ENCODE results near the gene STRIP2. TPM values are rescaled to one million over a fixed set of nuclear protein-coding genes. Genes with fewer than 3 reads are reported as not detected.

STRIP2 gene, protein sequence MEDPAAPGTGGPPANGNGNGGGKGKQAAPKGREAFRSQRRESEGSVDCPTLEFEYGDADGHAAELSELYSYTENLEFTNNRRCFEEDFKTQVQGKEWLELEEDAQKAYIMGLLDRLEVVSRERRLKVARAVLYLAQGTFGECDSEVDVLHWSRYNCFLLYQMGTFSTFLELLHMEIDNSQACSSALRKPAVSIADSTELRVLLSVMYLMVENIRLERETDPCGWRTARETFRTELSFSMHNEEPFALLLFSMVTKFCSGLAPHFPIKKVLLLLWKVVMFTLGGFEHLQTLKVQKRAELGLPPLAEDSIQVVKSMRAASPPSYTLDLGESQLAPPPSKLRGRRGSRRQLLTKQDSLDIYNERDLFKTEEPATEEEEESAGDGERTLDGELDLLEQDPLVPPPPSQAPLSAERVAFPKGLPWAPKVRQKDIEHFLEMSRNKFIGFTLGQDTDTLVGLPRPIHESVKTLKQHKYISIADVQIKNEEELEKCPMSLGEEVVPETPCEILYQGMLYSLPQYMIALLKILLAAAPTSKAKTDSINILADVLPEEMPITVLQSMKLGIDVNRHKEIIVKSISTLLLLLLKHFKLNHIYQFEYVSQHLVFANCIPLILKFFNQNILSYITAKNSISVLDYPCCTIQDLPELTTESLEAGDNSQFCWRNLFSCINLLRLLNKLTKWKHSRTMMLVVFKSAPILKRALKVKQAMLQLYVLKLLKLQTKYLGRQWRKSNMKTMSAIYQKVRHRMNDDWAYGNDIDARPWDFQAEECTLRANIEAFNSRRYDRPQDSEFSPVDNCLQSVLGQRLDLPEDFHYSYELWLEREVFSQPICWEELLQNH
- total RNA-seq, result 8.2 and 8.8 TPM in 2 replicates

DNA sequence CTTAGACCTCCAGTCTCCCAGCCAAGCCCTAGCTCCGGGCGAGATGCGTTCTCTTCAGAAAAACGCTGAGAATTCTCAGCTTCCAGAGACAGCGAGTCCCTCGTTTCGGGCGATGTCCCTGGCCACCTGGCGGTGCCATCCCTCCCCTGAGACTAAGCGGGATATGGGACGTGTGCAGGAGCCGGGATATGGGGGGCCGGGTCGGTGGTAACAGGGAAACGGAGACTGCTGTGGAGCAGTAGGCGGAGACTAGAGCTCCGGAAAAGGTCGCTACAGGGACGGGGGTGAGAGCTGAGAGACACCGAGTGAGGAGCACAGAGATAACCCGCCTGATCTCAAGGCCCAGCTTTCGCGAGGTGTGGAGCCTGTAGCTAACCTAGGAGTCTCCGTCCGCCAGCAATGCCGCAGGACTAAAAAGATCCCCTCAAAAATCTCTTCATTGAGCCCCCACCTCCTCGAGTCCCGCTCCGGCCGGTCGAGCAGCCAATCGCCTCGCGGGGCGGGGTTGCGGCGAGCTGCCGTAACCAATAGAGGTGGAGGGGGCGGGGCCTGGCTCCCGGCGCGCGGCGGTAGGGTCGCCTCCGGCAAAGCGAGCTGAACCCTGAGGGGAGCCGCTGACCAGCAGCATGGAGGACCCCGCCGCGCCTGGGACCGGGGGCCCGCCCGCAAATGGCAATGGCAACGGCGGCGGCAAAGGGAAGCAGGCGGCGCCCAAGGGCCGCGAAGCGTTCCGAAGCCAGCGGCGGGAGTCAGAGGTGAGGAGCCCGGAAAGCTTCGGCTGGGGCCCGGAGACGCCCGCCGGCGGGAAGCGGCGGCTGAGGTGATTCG is at the start of gene STRIP2:
Gene STRIP2 (plus strand): TSS at position 586 of the 828 bp plus-strand sequence. CDS start 41 bp downstream, at position 627.

DNA sequence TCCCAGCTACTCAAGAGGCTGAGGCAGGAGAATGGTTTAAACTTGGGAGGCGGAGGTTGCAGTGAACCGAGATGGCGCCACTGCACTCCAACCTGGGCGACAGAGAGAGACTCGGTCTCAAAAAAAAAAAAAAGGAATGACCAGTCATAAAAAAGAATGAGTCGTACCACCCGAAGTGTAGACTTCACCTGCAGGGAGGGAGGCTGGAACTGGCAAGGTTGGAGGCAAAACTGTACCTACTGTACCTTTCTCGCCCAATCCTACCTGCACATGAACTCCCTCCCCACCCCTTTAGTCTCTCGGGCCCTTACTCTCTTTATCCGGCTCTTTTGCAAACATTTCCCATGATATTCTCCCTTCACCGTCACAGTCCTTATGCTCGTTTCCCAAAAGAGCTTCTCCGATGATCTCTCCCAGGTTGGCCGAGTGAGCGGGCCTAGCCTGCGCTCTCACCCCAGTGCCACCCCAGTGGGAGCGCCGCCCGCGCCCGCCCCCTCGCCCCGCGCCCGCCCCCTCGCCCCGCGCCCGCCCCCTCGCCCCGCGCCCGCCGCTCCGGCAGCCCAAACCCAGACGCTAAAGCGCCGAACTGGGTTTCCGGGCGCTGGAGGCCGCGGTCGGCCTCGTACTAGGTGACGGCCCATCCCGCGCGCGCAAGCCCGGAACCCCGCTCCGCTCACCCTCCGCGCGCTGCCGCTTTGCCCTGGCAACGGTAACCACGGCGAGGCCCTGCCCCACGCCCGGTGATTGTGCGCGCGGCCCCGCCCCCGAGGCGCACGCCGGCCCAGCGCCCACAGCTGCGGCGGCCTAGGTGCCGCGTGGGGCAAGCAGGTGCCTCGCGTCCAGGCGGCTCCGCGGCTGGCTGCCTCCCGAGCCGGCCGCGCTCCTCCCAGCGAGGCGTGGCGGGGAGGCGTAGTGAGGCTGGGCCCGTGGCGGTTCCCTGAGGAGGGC is 67.8 kb downstream of the STRIP2 start, which contains the start of gene SMKR1:
Gene SMKR1 (plus strand): TSS at position 772 of the 948 bp plus-strand sequence. CDS start 294 bp downstream, outside the sequence.

Other genes with a start within 250 kb of the STRIP2 start
- gene SMO, start 245.8 kb upstream of the STRIP2 start, total RNA-seq, result 8.5 and 9.1 TPM in 2 replicates
- gene AHCYL2, start 209.4 kb upstream of the STRIP2 start, total RNA-seq, result 4.0 and 4.5 TPM in 2 replicates
- 0.30 and 1.2 TPM in 2 replicates for gene SMKR1, start 68.1 kb downstream of the STRIP2 start, total RNA-seq
- gene NRF1, start 177.3 kb downstream of the STRIP2 start, total RNA-seq, result 8.5 and 10.9 TPM in 2 replicates